GM21526 (cell line): ENCODE results near the gene PLCH2.

Source experiments
- ATAC-seq: cut with Tn5 transposase; IDR thresholded peaks from one replicate; pipeline ENCODE4 v1.9.1; 2021; ENCODE audit warnings: moderate library complexity; ENCODE audit not compliant: unreplicated experiment, low FRiP score

The PLCH2 gene

DNA sequence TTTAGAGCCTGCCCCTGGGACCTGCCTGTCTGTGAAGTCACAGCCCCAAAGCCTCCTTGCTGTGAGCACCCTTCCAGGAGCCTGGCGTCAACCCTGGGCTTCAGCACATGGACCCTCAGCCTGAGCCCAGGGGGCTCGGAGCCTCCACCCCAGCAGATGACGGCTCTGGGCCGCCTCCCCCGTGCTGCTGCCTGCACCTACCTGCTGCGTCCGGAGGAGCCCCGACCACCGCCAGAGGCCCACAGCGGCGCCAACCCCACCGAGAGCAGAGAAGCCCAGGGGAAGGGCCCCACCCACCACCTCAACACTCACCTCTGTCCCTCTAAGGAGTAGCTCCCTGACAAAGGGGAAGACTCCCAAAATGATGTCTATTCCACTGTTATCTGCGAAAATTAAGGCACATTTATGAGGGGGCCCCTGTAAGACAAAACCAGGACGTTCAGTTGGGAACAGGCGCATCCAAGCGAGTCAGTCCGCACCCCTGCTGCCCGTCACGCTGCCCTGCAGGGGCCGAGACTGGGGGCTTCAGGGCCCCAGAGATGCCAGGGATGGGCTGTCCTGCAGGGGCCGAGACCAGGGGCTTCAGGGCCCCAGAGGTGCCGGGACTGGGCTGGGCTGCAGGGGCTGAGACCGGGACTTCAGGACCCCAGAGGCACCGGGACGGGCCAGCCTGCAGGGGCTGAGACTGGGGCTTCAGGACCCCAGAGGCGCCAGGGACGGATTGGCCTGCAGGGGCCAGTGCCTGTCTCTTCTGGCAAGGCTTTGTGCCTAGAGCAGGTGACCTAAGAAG, 34.5 kb downstream of the PLCH2 start:
- ATAC-seq, result no peak

- no peak for ATAC-seq
Observed at GRCh38 chr1:2512862-2513421, 36.9 kb downstream of the PLCH2 start.

GRCh38 chr1:2513939-2514652, 38.0 kb downstream of the PLCH2 start:
- ATAC-seq, result no peak

GRCh38 chr1:2514863-2515762, 39.0 kb downstream of the PLCH2 start:
- ATAC-seq, result no peak

GRCh38 chr1:2515763-2516080, 39.6 kb downstream of the PLCH2 start:
- no peak for ATAC-seq

DNA sequence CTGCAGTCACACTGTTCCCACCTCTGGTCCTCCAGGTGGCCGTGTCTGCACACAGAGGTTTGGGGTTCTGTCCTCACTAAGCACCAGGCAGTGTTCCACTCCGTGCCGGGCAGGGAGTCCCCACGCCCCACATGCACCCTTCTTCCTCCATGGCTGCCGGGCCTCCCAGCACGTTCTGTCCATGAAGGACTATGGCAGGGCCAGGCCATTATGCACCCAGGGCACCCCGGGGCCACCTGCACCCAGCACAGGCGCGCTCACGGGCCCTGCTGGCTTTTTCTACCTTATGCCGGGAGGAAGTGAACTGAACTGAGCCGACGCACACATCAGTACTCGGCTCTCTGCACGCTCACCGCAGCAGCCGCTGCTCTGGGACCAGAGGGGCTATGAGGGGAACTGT, 40.0 kb downstream of the PLCH2 start:
- ATAC-seq, result no peak

- ATAC-seq, result no peak
Observed at GRCh38 chr1:2516946-2517345, 40.9 kb downstream of the PLCH2 start.

DNA sequence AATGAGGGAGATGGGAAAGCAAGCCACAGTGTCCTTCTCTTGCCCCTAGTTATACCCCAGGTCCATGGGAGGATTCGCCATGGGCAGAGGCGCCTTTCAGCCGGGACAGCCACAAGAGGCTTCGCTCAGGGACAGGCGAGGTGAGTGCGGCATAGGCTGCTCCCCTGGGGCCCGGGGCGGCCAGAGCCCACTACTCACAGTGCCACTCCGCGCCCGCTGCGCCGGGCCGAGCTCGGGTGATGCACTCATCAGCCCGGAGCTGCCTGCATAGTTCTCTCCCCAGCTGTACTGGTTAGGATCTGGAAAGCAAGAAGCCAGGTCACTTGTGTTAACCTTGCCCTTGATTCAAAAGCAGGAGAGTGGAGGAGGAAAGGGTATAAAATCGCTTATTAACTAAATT, 41.9 kb downstream of the PLCH2 start:
- no peak for ATAC-seq

DNA sequence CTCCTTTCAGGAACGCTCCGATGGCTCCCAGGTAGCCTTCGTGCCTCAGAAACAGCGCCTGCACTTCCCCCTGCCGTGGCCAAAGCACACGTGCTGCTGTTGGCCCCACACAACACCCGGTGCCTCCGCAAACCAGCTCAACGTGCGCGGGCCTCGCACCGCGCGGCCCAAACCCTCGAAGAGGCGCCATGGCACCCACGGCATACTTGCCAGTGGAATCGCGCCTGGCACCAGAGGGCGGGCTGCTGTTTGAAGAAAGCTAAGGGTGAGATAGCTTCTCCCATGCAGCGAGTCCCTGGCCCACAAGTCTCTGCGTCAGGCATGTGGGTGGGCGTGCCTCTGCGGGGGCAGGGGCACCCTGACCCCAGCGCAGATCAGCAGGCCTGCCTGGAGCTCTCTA, 42.4 kb downstream of the PLCH2 start:
- ATAC-seq, result no peak

- ATAC-seq, result no peak
Observed at GRCh38 chr1:2519029-2519685, 43.1 kb downstream of the PLCH2 start.

DNA sequence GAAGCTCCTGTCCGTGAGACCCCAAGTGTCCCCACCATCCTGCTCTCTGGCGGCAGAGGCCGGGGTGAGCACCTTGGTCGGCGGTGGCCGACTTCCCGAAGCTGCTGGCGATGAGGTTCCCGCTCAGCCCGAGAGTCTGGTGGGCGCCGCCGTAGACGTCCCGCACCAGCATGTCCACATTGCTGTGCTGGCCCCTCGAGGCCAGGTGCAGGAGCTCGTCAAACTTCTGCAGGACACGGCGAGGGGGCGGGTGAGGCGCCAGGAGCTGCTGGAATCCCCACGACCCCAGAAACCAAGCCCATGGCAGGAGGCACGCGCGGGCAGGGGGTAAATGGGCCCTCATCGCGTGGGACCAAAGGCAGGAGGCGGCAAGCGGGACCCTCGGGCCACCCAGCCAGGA, 43.6 kb downstream of the PLCH2 start:
- ATAC-seq, result no peak

- no peak for ATAC-seq
Observed at GRCh38 chr1:2520206-2520605, 44.1 kb downstream of the PLCH2 start.

DNA sequence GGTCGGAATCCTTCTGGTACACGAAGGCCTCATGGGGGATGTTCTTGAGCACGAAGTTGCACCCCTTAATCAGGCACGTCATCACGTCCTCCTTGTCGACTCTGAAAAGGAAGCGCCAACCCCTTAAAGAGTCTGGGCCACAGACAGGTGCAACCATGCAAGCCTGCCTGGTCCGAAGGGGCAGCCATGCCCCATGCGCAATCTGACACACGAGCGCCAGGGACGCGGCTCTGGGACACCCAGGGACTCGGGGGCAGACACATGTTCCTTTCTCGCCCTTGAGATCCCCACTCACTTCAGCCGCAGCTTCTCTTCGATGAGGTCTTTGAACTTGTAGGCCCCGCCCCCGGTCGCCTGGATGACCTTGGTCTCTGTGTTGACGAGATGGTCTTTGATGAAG, 44.7 kb downstream of the PLCH2 start:
- ATAC-seq, result no peak

GRCh38 chr1:2522230-2522629, 46.1 kb downstream of the PLCH2 start:
- ATAC-seq, result no peak

GRCh38 chr1:2523191-2523890, 47.3 kb downstream of the PLCH2 start:
- ATAC-seq, result no peak

DNA sequence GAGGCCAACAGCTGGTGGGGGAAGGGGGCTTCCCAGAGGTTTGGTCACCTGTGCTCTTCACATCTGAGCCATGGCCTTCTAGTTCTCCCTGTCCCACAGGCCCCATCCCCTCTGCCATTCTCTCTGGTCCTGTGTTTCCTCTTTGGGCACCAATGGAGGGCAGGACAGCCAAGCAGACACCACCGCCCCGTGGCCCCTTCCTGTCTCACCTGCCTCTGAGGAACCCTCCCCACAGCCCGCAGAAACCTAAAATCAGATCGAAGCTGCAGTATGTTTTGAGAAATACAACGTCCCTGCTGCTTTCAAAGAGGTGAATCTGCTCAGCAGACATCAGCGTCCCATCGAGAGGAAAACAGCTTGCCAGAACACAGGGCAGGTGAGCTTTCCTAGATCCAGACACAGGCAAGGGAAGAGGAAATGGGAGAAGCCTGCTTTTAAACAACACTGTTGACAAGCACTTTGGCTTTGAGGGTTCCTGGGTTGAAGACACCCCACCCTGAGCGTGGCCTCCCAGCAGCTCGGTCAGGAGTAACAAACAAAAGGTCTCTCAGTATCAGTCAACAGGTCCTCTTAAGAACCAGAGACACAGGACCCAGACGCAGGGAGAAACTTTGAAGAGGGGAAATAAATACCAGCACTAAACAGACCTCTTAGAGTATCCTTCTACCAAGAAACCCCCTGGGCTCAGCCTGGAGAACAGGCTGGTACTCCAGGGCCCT, 48.0 kb downstream of the PLCH2 start:
- ATAC-seq, result no peak

DNA sequence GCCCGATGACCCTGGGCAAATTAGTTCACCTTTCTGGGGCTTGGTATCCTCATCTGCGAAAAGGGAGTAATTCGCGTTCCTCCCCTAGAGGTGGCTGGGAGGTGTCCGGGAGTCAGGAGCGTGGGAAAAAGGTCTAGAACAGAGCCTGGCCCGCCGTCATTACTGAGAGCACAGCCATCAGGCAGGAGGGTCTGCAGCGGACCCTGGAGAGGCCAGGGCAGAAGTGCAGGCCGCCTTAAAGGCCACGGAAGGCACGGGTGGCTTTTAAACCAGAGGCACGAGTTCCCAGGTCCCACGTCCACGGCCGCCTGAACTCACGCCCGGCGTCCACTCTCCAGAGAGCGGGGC, 49.5 kb downstream of the PLCH2 start:
- ATAC-seq, result no peak

GRCh38 chr1:2525920-2526823, 50.1 kb downstream of the PLCH2 start, which contains the start of gene PANK4:
PANK4 (minus strand) TSS chr1:2526596; CDS start chr1:2526587, 9 bp downstream.
- peak; percentile 72 for ATAC-seq
